HEK293 (cell line): ENCODE data around the gene SURF4.

ENCODE experiments used
- ATF2 ChIP-seq: fragments of 450-650 bp; formaldehyde crosslinking; IDR thresholded peaks from 2 replicates; pipeline ENCODE4 v1.5.1; 2016; ENCODE audit warnings: missing biosample characterization, missing genetic modification characterization, low read depth
- CTCF ChIP-seq: fragments of 450-650 bp; formaldehyde crosslinking; IDR thresholded peaks from 2 replicates; pipeline ENCODE4 v1.5.1; 2016; ENCODE audit warnings: missing biosample characterization, missing genetic modification characterization
- GLI4 ChIP-seq: fragments of 450-650 bp; formaldehyde crosslinking; IDR thresholded peaks from 2 replicates; pipeline ENCODE4 v1.5.1; 2016; ENCODE audit warnings: missing biosample characterization, missing genetic modification characterization
- OVOL3 ChIP-seq: fragments of 450-650 bp; formaldehyde crosslinking; IDR thresholded peaks from 2 replicates; pipeline ENCODE4 v1.5.1; 2016; ENCODE audit warnings: missing biosample characterization, missing genetic modification characterization
- TCF7L2 ChIP-seq: IDR thresholded peaks from 2 replicates; pipeline ENCODE4 v1.6.1; 2011; ENCODE audit warnings: low read depth, mild to moderate bottlenecking, inconsistent platforms, low read length, moderate library complexity, borderline replicate concordance
- YY1 ChIP-seq: fragments of 450-650 bp; formaldehyde crosslinking; IDR thresholded peaks from 2 replicates; pipeline ENCODE4 v1.5.1; 2018; ENCODE audit warnings: missing biosample characterization, missing genetic modification characterization
- ZBTB1 ChIP-seq: fragments of 450-650 bp; formaldehyde crosslinking; IDR thresholded peaks from 2 replicates; pipeline ENCODE4 v1.5.1; 2016; ENCODE audit warnings: missing biosample characterization, missing genetic modification characterization
- ZBTB49 ChIP-seq: fragments of 450-650 bp; formaldehyde crosslinking; IDR thresholded peaks from 2 replicates; pipeline ENCODE4 v1.5.1; 2016; ENCODE audit warnings: missing biosample characterization, missing genetic modification characterization, low read depth
- ZEB2 ChIP-seq: fragments of 450-650 bp; formaldehyde crosslinking; IDR thresholded peaks from 2 replicates; pipeline ENCODE4 v1.5.1; 2016; ENCODE audit warnings: missing biosample characterization, missing genetic modification characterization
- ZNF211 ChIP-seq: fragments of 450-650 bp; formaldehyde crosslinking; IDR thresholded peaks from 2 replicates; pipeline ENCODE4 v1.5.1; 2016; ENCODE audit warnings: low read depth, missing biosample characterization, missing genetic modification characterization
- ZNF335 ChIP-seq: fragments of 450-650 bp; formaldehyde crosslinking; conservative IDR thresholded peaks from 2 replicates; pipeline ENCODE4 v1.5.1; 2016; ENCODE audit warnings: missing biosample characterization, missing genetic modification characterization
- TF ChIP-seq, protein P1 (sequence below): fragments of 450-650 bp; formaldehyde crosslinking; optimal IDR thresholded peaks from 2 replicates; pipeline ENCODE3; 2016; ENCODE audit warnings: missing biosample characterization, mild to moderate bottlenecking, missing genetic modification characterization

GRCh38 chr9:133383438-133383837, 7.6 kb upstream of the SURF4 start:
- TF ChIP-seq GLI4 (tag by site-specific recombination), result no peak
- TF ChIP-seq, protein P1, sequence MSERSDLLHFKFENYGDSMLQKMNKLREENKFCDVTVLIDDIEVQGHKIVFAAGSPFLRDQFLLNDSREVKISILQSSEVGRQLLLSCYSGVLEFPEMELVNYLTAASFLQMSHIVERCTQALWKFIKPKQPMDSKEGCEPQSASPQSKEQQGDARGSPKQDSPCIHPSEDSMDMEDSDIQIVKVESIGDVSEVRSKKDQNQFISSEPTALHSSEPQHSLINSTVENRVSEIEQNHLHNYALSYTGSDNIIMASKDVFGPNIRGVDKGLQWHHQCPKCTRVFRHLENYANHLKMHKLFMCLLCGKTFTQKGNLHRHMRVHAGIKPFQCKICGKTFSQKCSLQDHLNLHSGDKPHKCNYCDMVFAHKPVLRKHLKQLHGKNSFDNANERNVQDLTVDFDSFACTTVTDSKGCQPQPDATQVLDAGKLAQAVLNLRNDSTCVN (tag by site-specific recombination), result no peak
- TF ChIP-seq ZEB2, result no peak
- no peak; the same call in 1 of the 2 replicates for TF ChIP-seq ATF2 (tag by site-specific recombination)
- TF ChIP-seq CTCF (tag by site-specific recombination), result no peak
- no peak for TF ChIP-seq OVOL3 (tag by site-specific recombination)
- TF ChIP-seq ZNF211, result no peak
- no peak; the same call in 1 of the 2 replicates for TF ChIP-seq YY1
- no peak for TF ChIP-seq ZBTB49 (tag by site-specific recombination)
- no peak for TF ChIP-seq TCF7L2
- no peak for TF ChIP-seq ZNF335
- TF ChIP-seq ZBTB1, result no peak
